Left colon (tissue), 2 donors: Measurements from ENCODE around the gene ATP2C2. TPM values are rescaled to one million over a fixed set of nuclear protein-coding genes. Genes with fewer than 3 reads are reported as not detected.

Experiments used
- ATAC-seq: fragments of 200-7000 bp; cut with Tn5 transposase; one replicate; pipeline ENCODE4 v1.9.1; 2020; ENCODE audit warnings: mild to moderate bottlenecking, moderate library complexity
- DNase-seq, 2 donors: peaks; one replicate each; pipeline ENCODE4 v3.0.0-alpha.2; 2020
- intact Hi-C, 2 donors: fragments of 100-400 bp; cut with DNase I in 1 of 2; cut with micrococcal nuclease in 1 of 2; formaldehyde crosslinking; loops; one replicate each; pipeline versions ENCODE4 v1.11.2 to v1.14.0; 2022; cut with DNase I, micrococcal nuclease
- total RNA-seq, 2 donors: library from RNA; stranded (reverse); fragmentation: NEBNext Ultra II Directional; extraction: Animal tissue kit (Norgen Biotek cat#: 25700); gene quantifications; one replicate each; pipeline ENCODE4 v1.2.1, GENCODE V29; 2021
- donor health status: DM: no; HTN: no; CAD: no.
- donor health status: DM: yes; HTN: yes; CAD: no.

The ATP2C2 gene
- total RNA-seq, 2 donors from 2014 or later: 188 to 253 TPM

GRCh38 chr16:84459533-84459894 is 91.2 kb downstream of the ATP2C2 start:
- DNase-seq: no peak
- intact Hi-C loops: no loop called here
- ATAC-seq: no peak

GRCh38 chr16:84459941-84460405 is 91.6 kb downstream of the ATP2C2 start:
- DNase-seq: peak in 1 of 2 donors; percentile 6
- peak; percentile 35 for ATAC-seq
- intact Hi-C loops: no loop called here

GRCh38 chr16:84460406-84461028 is 92.2 kb downstream of the ATP2C2 start:
- intact Hi-C loops: no loop called here
- ATAC-seq (no peak), DNase-seq (peak in 1 of 2 donors; percentile 2)

DNA sequence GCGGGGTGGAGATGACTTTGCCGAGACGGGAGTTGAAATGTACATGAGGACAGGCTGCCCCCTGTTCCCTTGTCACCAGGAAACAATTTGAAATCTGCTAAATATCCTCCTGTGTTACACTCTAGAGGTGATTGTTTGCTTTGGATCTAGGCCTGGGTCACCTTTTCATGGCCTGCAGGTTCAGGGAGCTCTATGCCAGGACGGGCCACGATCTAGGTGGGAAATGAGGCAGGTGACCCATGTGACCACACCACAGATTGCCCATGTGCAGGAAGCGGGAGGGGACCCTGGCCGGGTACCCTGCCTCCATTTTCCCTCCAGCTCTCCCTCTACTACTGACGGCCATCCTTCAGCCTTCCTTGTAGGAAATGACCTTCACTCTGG is 92.7 kb downstream of the ATP2C2 start:
- peak; percentile 3 for ATAC-seq
- intact Hi-C loops: no loop called here
- DNase-seq: no peak

DNA sequence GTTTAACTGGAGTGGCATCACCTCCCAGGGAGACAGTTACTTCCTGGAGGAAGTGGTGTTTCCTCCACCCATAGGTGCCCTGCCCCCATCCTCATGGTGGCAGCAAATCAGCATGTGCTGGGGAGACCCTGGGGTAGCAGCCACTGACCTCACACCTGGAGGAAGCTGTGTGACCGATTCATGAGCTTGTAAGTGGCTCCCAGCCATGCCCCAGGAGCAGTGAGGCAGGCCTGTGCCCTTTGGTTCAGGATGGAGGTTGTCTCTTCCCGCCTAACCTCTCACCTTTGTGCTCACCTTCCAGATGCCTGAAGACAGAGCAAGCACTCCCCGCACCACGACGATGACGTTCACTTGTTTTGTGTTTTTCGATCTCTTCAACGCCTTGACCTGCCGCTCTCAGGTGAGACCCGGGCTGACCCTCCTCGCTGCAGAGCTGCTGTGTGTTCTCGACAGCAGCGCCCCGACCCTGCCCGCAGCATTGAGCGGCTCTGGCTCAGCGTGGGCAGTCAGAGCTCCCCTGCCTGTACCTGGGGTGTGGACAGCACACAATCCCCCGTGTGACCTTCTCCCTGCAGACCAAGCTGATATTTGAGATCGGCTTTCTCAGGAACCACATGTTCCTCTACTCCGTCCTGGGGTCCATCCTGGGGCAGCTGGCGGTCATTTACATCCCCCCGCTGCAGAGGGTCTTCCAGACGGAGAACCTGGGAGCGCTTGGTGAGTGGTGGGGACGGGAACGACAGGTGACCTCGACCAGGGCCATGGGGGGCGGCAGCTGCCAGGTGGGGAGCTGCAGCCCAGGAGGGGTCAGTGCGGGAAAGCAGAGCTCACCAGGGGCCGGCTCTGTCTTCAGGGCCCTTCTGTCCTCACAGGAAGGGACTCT is 93.3 kb downstream of the ATP2C2 start:
- DNase-seq: peak in 1 of 2 donors; percentile 4
- intact Hi-C loops: no loop called here
- peak; percentile 42 for ATAC-seq

- DNase-seq (peak in 1 of 2 donors; percentile 3), ATAC-seq (no peak)
- intact Hi-C loops: no loop called here
These were observed 94.2 kb downstream of the ATP2C2 start for GRCh38 chr16:84462296-84463210.

DNA sequence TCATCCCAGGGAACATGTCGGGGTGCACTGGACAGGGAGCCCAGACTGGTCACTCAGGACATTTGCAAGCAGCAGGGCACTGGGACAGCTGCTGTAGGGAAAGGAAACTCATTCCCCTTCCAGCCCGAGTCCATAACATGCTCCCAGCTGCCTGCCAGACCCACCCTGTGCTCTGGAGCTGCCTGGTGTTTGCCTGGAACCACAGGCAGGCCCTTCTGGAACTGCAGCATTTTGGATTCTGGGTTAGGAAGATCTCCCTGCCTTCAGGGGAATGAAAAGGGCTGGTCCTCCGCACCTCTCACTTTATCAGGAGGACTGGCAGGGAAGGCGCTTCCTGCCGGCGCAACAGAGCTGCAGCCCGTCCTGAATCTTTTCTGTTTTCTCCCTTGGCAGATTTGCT is 94.9 kb downstream of the ATP2C2 start:
- DNase-seq (no peak), ATAC-seq (no peak)

GRCh38 chr16:84464116-84464515 is 95.8 kb downstream of the ATP2C2 start:
- ATAC-seq (no peak), DNase-seq (no peak)
- intact Hi-C loops: no loop called here

More for the DNA sequence above, 94.9 kb downstream of the ATP2C2 start:
- intact Hi-C loops: no loop called here

DNA sequence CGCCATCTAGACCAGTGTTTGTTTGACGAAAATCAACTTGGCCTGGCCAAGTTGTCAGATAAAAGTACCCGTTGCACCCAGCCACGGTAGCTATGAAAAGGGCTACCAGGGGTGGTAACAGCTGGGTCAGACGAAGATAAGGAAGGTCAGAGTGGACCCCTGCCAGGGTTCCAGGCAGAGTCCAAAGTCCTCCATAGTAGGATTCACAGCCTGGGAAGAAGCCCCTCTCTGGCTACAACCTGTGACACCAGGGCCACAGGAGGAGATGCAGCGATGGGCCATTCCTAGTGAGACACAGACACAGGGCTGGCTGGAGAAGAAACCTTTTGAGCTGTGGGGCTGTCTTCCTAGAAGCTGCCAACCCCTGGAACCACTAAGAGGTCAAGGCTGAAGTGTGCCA is 96.8 kb downstream of the ATP2C2 start:
- intact Hi-C loops: no loop called here
- DNase-seq (no peak), ATAC-seq (no peak)

DNA sequence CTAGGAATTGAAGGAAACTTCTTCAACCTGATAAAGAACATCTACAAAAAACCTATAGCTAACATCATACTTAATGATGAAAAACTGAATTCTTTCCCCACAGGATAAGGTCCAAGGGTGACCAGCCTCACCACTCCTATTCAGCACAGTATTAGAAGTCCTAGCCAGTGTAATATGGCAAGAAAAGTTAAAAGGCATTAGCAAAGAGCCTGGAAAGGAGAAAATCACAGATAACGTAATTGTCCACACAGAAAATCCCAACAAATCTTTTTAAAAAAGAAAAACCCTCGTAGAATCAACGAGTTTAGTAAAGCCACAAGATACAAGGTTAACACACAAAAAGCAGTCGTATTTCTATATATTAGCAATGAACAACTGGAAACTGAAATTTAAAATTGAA is 98.4 kb downstream of the ATP2C2 start:
- DNase-seq: no peak
- ATAC-seq: no peak
- intact Hi-C loops: no loop called here

DNA sequence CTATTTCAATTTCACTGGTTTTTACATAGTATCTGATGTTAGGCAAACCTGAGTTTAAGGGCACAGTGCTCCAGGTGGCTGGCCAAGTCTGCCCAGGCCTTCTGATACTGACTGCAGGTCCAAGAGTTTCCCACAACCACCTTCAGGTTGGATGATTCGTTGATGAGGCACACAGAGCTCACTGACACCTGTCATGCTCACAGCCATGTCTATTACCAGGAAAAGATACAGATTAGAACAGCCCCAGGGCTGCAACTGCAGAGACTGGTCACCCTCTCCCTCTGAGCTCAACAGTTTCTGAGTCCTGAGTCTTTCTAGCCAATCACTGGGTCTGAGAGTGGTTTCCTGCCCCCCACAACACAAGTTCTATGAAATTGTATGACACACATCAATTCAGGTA is 98.9 kb downstream of the ATP2C2 start:
- intact Hi-C loops: no loop called here
- no peak for DNase-seq
- peak; percentile 20 for ATAC-seq

DNA sequence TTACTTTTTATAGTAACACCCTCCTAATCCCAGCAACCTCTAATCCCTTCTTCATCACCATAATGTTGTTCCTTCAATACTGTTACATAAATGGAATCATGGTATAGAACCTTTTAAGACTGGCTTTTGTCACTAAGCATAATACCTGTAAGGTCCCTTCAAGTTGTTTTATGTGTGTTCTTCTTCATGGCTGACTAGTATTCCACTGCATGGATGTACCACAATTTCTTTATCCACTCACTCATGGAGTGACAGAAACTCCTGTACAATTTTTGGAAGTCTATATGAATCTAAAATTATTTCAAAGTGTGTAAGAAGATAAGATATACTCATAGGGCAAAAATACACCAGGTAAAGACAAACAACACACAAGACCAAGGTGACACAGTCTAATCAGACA is 99.4 kb downstream of the ATP2C2 start:
- intact Hi-C loops: no loop called here
- ATAC-seq (no peak), DNase-seq (no peak)

- ATAC-seq: no peak
- intact Hi-C loops: no loop called here
These were observed 103.0 kb downstream of the ATP2C2 start for GRCh38 chr16:84471316-84471715.

DNA sequence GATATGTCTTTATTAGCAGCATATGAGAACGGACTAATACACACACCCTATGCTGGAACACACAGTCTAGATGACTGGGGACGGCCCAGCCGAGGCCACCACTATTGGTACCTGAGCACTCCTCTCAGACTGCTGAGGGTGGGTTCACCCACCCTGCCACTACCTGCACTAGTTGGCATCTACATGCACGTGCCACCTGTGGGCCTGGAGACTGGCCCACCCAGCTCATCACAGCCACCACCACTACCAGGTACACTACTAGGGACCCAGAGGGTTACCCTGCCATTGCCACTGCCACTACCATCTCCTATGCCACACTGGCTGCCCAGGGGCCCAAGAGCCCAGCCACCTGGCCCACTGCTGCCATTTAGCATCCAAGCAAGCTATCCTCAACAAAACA is 103.6 kb downstream of the ATP2C2 start:
- no peak for DNase-seq
- ATAC-seq: no peak
- intact Hi-C loops: no loop called here

More at GRCh38 chr16:84471316-84471715, 103.0 kb downstream of the ATP2C2 start:
- no peak for DNase-seq

DNA sequence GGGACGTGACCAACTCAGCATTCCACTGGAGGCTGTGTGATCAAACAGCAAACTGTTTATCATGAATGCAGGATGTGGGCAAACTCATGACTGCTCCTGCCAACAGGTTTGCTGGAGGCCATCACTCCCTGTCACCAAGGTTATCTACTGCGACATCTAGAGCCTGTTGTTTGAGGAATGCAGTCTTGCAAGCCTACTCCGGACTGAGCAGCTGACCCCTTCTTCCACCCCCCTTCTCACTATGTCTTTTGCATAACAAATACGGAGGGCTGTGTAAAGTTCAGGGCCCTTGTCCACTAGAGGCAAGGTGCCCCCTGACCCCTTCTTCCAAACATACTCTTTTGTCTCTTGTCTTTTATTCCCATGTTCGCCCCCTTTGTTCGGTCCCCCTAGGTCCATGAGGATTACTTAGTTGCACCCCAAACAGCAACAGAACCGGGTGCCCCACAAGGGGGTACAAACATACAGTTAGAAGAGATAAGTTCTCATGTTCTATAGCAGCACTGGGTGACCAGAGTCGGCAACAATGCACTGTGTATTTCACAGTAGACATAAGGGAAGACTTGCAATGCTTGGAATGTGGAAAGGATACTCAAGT is 107.4 kb downstream of the ATP2C2 start:
- intact Hi-C loops: no loop called here
- DNase-seq (no peak), ATAC-seq (no peak)

DNA sequence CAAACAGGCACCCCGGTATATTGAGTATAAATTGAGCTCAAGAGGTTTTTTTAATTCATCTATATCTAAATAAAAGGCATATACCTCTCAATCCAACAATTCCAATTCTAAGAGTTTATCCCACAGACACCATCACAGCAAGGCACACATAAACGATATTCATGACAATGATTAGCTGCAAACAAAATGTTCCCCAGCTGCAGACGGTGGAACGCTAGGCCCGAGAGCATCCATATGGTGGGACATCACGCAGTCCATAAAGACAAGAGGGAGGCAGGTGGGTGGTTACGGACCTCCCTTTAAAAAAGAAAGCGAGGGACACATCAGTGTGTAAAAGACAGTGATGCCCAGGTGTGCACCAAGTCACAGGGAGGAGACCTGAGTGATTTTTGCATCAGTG is 108.1 kb downstream of the ATP2C2 start:
- ATAC-seq (no peak), DNase-seq (no peak)
- intact Hi-C loops: no loop called here

- intact Hi-C loops: no loop called here
- DNase-seq: no peak
- no peak for ATAC-seq
These were observed 109.3 kb downstream of the ATP2C2 start for GRCh38 chr16:84477661-84478060.

- ATAC-seq (no peak), DNase-seq (no peak)
- intact Hi-C loops: no loop called here
These were observed 110.0 kb downstream of the ATP2C2 start for GRCh38 chr16:84478172-84478947.
